Left ventricle myocardium inferior (tissue), 1 donor: ENCODE measurements around the gene RREB1. TPM values are rescaled to one million over a fixed set of nuclear protein-coding genes. Genes with fewer than 3 reads are reported as not detected.

ENCODE experiments used
- DNase-seq: peaks from one replicate; pipeline ENCODE4 v3.0.0-alpha.2; 2020
- H3K27ac ChIP-seq: fragments of 200-600 bp; replicated peaks from 2 replicates; pipeline ENCODE4 v1.8.0; 2021
- H3K27me3 ChIP-seq: fragments of 200-600 bp; 2 replicates; pipeline ENCODE4 v1.8.0; 2021; ENCODE audit warnings: low read depth
- H3K36me3 ChIP-seq: fragments of 200-600 bp; 2 replicates; pipeline ENCODE4 v1.8.0; 2021
- H3K4me1 ChIP-seq: fragments of 200-600 bp; 2 replicates; pipeline ENCODE4 v1.8.0; 2021
- H3K4me3 ChIP-seq: fragments of 200-600 bp; 2 replicates; pipeline ENCODE4 v1.8.0; 2021; ENCODE audit warnings: mild to moderate bottlenecking, moderate library complexity
- H3K9me3 ChIP-seq: fragments of 200-600 bp; replicated peaks from 2 replicates; pipeline ENCODE4 v1.8.0; 2021
- CTCF ChIP-seq: fragments of 200-600 bp; IDR thresholded peaks from 2 replicates; pipeline ENCODE4 v1.8.0; 2021; ENCODE audit warnings: antibody characterized with exemption, mild to moderate bottlenecking, borderline replicate concordance
- intact Hi-C: fragments of 100-400 bp; cut with micrococcal nuclease; formaldehyde crosslinking; loops from one replicate; pipeline ENCODE4 v1.11.0; 2022
- total RNA-seq: library from RNA; stranded (reverse); fragmentation: NEBNext Ultra II Directional; extraction: Animal tissue kit (Norgen Biotek cat#: 25700); gene quantifications from one replicate; pipeline ENCODE4 v1.2.1, GENCODE V29; 2021
- donor health status: DM: no; HTN: yes; CAD: no; lungs with severe emphysema.

The RREB1 gene
- total RNA-seq, 1 donor from 2014 or later: 33.3 TPM

GRCh38 chr6:7188492-7188891 is 80.7 kb downstream of the RREB1 start:
- no peaks in the 10 kb centered on the region for H3K9me3 ChIP-seq
- no peak overlapping the region for H3K4me3 ChIP-seq
- H3K36me3 ChIP-seq: peaks cover 71% of the 10 kb centered on the region
- peak overlapping the region; percentile 47 for H3K27ac ChIP-seq
- no peaks in the 10 kb centered on the region for H3K27me3 ChIP-seq
- no peak for DNase-seq
- TF ChIP-seq CTCF: no peak
- intact Hi-C loops: no loop called here
- H3K4me1 ChIP-seq: peaks cover 19% of the 10 kb centered on the region

GRCh38 chr6:7189101-7189758 is 81.5 kb downstream of the RREB1 start:
- Histone ChIP-seq H3K4me1 (peaks cover 12% of the 10 kb centered on the region), H3K27me3 (no peaks in the 10 kb centered on the region), H3K36me3 (peaks cover 67% of the 10 kb centered on the region), H3K27ac (peak overlapping the region; percentile 47), H3K4me3 (no peak overlapping the region), H3K9me3 (no peaks in the 10 kb centered on the region)
- TF ChIP-seq CTCF: no peak
- intact Hi-C loops: no loop called here
- no peak for DNase-seq

- no peaks in the 10 kb centered on the region for H3K27me3 ChIP-seq
- H3K27ac ChIP-seq: no peak overlapping the region
- H3K4me3 ChIP-seq: no peak overlapping the region
- H3K4me1 ChIP-seq: peaks cover 14% of the 10 kb centered on the region
- H3K36me3 ChIP-seq: peaks cover 54% of the 10 kb centered on the region
- H3K9me3 ChIP-seq: no peaks in the 10 kb centered on the region
- no peak for TF ChIP-seq CTCF
- intact Hi-C loops: no loop called here
- DNase-seq: no peak
These were observed 83.0 kb downstream of the RREB1 start for GRCh38 chr6:7190791-7191190.

GRCh38 chr6:7193122-7193521 is 85.4 kb downstream of the RREB1 start:
- Histone ChIP-seq H3K4me3 (no peak overlapping the region), H3K9me3 (no peaks in the 10 kb centered on the region), H3K4me1 (peaks cover 29% of the 10 kb centered on the region), H3K27ac (no peak overlapping the region), H3K27me3 (no peaks in the 10 kb centered on the region), H3K36me3 (peaks cover 45% of the 10 kb centered on the region)
- intact Hi-C loops: no loop called here
- DNase-seq: no peak
- TF ChIP-seq CTCF: no peak

- no peak for TF ChIP-seq CTCF
- H3K27ac ChIP-seq: no peak overlapping the region
- H3K36me3 ChIP-seq: peaks cover 35% of the 10 kb centered on the region
- H3K4me3 ChIP-seq: no peak overlapping the region
- H3K27me3 ChIP-seq: no peaks in the 10 kb centered on the region
- no peaks in the 10 kb centered on the region for H3K9me3 ChIP-seq
- peaks cover 20% of the 10 kb centered on the region for H3K4me1 ChIP-seq
- no peak for DNase-seq
- intact Hi-C loops: no loop called here
These were observed 86.9 kb downstream of the RREB1 start for GRCh38 chr6:7194657-7195056.
